GM12872 (cell line): ENCODE measurements around the gene CLSTN2.

Source experiments
- CTCF ChIP-seq: IDR thresholded peaks from 3 replicates; pipeline ENCODE4 v1.5.1; 2011; ENCODE audit warnings: low read depth, mild to moderate bottlenecking, low read length, moderate library complexity; ENCODE audit not compliant: insufficient read depth

CLSTN2 gene

DNA sequence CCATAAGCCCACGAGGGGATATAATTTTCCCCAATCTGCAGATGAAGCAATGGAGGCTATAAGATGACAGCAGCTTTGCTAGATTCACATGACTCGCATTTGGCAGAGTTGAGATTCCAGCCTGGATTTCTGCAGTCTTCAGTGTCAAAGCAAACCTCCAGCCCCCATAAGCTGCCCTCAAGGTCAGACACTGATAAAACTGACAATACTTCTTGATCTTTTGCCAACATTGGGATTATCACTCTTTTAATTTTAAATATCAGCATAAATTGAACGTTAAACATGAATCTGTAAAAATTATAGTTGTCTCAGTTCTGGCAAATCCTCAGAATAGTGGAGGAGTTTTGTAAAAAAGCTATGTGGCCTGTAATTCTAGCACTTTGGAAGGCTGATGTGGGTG is 508.8 kb downstream of the CLSTN2 start:
- no peak for TF ChIP-seq CTCF

DNA sequence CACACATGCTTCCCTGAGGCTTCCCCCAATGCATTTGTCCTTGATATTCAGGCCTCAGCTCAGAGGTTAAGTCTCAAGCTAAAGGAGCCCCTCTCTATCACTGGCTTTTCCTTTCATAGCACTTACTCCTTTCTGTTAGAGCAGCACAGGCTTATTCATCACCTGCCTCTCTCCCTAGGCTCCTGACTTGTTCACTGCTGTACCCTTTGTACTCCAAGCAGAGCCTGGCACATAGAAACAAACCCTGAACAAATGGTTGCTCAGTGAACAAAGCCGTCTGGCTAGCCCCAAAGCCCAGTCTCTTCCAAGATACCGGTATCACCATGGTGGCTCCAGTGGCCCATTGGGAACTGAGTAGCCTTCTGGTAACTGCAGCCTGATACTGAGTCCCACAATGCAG is 511.7 kb downstream of the CLSTN2 start:
- TF ChIP-seq CTCF: no peak

- TF ChIP-seq CTCF: no peak
Measured at GRCh38 chr3:140447136-140447535, 512.2 kb downstream of the CLSTN2 start.

GRCh38 chr3:140448001-140448400 is 513.0 kb downstream of the CLSTN2 start:
- no peak for TF ChIP-seq CTCF

GRCh38 chr3:140449413-140450256 is 514.6 kb downstream of the CLSTN2 start:
- TF ChIP-seq CTCF: no peak

DNA sequence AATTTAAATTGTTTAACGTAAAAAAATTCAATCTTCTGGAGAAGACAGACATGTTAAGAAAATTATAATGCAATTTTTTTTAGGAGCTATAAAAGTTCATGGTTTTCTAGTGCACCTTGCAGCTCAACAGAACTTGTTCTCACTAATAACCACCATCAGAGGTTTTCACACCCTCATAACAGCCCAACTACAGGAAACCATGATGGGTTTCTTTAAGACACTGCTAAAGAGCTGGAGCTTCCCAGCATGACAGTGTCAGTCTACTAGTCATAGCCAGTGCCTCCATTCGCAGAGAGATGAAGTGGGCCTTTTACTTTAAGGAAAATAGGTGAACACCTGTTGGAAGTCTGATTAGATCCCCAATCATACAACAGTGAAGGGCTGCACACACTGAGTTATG is 518.8 kb downstream of the CLSTN2 start:
- no peak for TF ChIP-seq CTCF

- TF ChIP-seq CTCF: no peak
Measured at GRCh38 chr3:140455521-140456214, 520.7 kb downstream of the CLSTN2 start.
